ENCODE results near the gene CROT.
A peak's percentile ranks its signal among the peaks of the same experiment; 100 is the strongest.
"Not testable (repeated sequence)": the region's sequence is repeated elsewhere in the genome, so short reads cannot be mapped to it uniquely, and the experiment has no call there.

CROT gene

DNA sequence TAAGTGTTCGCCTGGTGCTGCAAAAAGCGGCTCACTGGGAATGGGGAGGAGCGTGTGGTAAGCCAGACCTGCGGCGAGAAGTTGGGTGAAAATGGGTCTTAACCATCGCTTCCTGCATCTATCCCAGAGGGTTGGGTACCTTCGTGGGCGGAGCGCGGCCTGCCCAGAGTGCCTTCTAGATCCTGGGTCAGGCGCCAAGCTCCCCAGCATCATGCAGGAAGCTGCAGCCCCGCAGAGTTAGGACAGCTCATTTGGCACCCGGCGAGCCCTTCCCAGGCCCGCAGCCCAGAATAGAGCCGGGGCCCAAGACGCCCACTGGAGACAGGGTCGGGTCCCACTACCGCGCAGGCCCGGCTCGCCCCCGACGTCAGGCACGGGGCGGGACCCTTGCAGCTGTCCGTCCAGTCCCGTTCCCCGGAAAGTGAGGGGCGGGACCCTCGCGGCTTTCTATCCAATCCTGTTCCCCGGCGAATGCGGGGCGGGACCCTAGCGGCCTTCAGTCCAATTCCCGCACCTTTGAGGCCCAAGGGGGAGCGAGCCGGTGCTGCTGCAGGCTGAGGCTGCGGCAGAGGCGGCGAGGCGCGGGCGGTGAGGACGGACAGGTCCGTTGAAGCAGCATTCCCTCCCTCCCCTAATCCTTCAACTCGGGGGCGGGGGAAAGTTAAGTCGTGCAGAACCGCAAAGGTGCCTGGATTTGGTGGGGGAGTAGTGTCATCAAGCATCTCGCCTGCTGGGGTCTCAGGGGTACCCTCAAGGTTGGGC lies at the start of gene CROT:
Gene CROT (plus strand): TSS at position 499 of the 762 bp plus-strand sequence. CDS start 3,405 bp downstream, outside the sequence.
- DNase-seq = peak; percentile 92

- DNase-seq = no peak
Measured at GRCh38 chr7:87300756-87301155, 44.7 kb upstream of the CROT start.

DNA sequence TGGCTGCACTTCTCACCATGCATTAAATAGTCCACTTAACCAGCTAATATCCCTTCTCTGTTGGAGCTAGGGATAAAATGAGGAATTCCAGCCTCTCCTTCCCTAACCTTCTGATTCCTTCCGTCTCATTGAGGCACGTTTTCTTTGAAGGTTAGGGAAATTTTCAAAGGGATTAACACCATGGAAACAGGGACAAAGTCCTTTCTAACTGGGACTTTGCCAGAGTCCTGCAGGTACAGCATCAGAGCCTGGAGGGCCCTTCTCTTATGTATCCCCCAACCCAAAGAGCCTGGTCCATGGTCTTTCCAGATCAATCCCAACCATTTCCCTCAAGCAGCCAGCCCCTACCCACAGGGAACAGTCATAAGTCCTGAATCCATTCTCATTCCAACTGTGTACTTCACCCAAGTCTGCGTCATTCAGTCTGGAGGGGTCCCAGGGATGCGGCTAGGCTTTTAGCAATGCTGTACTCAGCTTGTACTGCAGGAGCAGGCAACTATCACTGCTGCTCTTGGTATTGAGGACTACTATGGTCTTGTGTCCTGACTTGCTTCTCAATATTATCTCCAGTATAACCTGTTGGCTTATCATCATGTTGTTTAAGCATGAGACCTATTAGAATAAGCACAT lies 34.6 kb upstream of the CROT start:
- DNase-seq = no peak

DNA sequence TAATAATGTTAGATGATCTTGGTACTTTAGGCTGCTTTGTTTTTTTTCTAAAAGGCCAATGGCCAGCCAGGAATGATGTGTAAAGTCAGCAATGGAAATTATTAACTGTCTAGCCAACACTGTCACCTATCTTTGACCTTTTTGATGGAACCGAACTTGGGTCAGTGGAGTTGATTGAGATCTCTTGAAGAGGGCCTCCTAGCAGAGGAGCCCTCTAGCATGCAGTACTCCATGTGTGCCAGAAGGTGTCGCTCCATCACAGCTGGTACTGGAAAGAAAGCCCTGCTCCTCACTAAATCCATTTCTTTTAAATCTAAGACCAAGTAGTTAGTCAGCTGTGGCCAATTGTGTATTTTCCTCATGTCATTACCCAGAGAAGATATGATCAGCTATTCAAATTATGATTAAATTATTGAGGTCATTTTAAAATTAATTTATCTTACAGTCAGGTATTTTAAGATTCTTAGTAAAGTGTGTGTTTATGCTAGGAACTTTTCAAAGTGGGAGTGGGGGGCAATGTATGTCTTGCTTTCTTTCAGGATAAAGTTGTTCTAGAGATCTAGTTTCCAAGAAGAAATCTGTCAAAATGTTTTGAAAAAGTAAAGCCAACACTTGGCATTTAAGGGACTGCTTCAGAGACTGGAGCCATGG lies 33.1 kb upstream of the CROT start:
- DNase-seq = peak; percentile 62

- DNase-seq = no peak
Measured at GRCh38 chr7:87316097-87316700, 29.3 kb upstream of the CROT start.

DNA sequence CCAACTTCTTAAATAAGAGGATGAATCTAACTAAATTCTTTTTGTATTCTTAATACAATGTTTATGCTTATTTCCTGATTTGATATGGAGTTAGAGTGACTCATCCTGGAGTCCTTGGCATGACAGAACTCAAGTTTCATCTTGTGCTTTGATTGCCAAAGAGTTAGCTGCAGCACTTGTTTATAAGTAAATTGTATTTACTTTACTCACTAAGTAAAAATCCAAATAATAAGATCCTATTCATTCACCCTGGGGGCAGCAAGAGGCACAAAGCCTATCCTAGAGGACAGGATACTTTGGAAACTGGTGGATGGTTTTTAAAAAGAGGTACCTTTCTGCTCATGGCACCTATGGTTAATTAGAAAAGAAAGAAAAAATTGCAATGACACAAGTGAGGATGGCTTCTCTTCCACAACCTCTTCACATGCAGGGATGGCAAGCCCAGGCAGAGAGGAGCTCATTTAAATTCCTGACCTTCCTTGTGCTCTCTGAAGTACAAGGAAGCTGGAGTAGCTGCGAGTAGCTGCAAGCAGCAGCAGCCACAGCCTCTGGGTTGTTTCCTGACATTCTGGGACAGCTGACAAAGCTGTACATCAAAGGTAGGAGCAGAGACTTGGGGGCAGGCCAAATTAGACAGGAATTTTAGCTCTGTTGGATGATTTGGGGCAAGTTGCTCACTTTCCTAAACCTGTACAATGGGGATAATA lies 28.5 kb upstream of the CROT start:
- DNase-seq = no peak

- DNase-seq = no peak
Measured at GRCh38 chr7:87317691-87318245, 27.7 kb upstream of the CROT start.

GRCh38 chr7:87318741-87319140 lies 26.7 kb upstream of the CROT start:
- DNase-seq = no peak

DNA sequence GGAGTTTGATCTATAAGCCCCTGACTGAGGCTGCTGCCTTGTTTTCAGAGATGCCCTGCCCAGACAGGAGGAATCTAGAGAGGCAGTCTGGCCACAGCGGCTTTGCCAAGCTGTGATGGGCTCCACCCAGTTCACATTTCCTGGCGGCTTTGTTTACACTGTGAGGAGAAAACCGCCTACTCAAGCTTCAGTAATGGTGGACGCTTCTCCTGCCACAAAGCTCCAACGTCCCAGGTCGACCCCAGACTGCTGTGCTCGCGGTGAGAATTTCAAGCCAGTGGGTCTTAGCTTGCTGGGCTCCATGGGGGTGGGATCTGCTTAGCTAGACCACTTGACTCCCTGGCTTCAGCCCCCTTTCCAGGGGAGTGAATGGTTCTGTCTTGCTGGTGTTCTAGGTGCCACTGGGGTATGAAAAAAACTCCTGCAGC lies 26.3 kb upstream of the CROT start:
- not testable (repeated sequence) for DNase-seq

DNA sequence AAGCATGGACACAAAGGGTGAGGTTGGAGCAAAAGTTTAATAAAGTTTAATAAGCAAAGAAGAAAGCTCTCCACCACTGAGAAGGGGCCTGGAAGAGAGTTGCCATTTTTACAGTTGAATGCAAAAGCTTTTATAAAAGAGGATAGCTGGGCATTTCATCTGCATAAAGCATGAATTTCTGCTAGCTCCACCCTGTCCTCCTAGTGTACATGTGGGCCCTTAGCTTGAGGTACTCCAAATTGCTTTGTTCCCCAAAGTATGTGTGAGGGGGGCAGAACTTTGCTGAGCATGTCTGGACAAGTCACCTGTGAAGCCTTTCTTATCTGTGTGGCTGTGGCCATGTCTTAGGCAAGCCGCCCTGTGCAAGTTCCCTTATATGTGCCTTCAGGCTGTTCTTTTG lies 22.6 kb upstream of the CROT start:
- no peak for DNase-seq

DNA sequence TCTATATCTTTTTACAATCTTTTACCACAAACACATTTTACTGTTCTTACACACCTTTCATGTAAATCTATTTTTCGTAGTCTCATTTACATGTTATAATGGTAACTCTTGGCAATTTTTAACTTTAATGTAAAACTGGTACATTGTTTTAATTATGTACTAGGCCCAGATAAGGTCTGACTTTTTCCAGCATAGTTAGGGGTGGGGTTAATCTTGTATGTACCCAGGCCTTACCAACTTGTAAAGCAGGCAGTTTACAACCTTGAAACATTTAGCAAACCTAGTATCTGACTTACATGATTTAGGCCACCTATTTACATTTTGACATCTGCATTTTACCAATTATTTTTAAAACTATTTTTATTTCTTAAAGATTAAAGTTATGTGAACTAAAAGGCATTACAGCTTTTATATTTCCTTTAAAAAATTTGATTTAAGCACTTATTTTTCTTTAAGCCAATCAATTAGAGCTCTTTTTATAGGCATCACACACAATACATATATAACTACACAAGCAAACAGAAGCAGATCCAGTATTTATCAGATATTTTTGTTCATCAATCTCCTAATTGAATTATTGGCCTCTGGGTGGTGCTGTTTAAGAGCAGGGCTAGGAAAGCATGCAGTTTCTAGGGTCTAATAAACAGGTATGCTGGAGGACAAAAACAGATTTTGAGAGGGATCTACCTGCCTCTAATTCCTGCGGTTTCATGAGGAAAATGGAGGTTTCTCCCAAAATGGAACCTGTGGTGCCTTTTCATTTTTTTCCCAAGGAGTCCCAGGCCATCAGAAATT lies 19.7 kb upstream of the CROT start:
- DNase-seq = no peak

DNA sequence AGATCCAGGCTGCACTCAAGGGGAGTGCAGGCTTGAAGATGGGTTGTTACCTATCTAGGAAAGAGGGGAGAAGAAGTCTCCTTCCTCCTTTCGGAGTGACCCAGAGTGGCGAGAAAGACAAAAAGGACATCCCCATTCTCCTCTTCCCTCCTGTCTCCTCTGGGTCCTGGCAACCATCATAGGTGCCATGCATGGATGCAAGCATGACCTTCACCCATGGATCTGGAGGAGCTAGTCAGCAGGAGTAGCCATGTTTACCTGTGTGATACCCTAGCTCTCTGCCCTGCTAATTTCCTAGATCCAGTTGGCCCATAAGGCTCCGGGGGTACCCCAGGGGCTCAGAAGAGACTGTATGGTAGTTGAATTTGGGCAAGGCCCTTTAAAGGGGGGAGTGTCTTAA lies 17.2 kb upstream of the CROT start:
- DNase-seq = no peak

DNA sequence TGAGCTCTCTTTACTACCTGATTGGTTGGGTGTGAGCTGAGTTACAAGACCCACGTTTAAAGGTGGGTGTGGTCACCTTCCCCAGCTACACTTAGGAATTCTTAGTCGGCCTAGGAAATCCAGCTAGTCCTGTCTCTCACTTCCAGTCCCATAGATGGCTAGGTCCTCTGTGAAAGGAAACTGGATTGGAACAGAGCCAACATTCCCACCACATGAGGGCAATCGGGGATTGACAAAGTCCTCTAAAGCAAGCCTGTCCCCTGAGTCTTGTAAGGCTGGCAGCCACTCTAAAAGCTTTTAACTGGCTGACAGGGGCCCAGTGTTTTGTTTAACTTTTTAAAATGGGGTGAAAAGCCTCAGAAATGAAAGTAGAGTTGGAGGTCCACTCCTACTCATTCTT lies 15.1 kb upstream of the CROT start:
- DNase-seq = no peak

DNA sequence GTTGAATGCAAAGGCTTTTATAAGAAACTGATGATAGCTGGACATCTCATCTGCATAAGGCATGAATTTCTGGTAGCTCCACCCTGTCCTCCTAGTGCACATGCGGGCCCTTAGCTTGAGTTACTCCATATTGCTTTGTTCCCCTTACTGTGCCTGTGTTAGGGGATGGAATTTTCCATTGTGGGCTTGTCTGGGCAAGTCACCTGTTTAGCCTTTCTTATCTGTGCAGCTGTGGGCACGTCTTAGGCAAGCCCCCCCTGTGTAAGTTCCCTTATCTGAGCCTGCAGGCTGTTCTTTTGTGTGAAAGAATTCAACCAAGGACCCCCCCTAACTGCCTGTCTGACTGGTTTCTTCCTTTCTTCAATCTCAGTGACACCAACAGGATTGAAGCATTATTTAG lies 14.5 kb upstream of the CROT start:
- no peak for DNase-seq

DNA sequence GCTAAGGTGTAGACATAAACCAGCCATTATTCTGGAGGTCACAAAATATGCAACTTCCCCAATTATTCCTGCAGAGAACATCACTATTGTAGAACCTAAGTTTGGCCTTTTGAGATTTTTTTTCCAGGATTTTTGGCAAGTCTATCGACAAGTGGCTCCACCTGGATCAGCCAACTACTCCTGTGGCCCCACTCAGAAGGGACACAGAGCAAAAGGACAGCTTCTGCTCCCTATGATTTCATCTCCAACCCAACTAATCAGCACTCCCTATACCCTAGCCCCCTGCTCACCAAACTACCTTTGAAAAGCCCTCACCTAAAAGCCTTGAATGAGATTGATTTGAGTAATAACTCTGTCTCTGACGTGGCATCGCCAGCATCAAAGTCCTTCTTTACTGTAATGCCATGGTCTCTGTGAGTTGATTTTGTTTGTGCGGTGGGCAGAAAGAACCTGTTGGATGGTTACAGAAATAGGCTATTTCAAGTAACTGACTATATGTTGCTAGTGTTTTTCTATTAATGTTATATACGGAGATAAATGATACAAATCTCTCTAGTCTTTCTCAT lies 13.7 kb upstream of the CROT start:
- no peak for DNase-seq

- DNase-seq = no peak
Measured at GRCh38 chr7:87332321-87332720, 13.1 kb upstream of the CROT start.

DNA sequence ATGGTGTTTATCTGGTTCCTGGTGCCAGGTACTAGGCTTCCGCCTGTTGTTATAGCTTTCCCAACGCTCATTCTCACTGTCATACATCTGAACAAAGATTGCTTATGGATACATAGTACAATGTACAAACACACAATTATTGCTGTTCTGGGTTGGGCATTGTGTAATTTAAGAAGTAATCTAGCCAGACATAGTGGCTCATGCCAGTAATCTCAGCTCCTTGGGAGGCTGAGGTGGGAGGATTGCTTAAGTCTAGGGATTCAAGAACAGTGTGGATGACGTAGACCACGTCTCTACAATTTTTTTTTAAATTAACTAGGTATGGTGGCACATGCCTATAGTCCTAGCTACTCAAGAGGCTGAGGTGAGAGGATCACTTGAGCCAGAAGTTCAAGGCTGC lies 9.3 kb upstream of the CROT start:
- no peak for DNase-seq

- no peak for DNase-seq
Measured at GRCh38 chr7:87337331-87337730, 8.1 kb upstream of the CROT start.

DNA sequence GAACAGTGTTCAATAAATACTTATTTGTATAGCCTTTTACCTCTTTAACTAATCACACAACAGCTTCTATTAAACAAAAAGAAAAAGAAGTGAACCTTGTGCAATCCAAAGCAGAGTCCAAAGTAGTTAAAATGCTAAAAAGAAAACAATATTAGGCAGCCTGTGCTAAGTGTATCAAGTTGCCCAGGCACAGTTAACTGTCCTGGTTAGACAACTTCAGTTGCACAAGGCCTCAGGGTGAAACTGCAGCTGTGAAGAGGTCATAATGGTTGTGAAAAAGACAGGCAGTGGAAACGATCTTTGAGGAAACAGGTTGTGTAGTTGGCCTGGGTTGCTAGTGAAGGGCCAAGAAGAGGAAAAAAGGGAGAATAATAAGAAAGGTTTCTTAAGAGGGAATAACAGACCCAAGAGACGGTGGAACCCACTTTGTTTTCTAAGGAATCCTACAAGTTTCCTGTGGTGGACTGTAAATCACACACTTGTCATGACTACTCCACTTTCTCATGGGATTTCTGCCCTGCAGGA lies 6.0 kb upstream of the CROT start:
- DNase-seq = no peak

GRCh38 chr7:87341441-87341840 lies 4.0 kb upstream of the CROT start:
- DNase-seq = no peak

GRCh38 chr7:87342231-87342630 lies 3.2 kb upstream of the CROT start:
- DNase-seq = no peak

Measured in activated CD4-positive, CD25-positive, alpha-beta regulatory T cell treated with anti-CD3 and anti-CD28 coated beads, Interleukin-2, amount 50 U/mL, for 72 hours (primary cell).